GM18519 (cell line): ENCODE results near the gene CROCC.
"Not testable (repeated sequence)": the region's sequence is repeated elsewhere in the genome, so short reads cannot be mapped to it uniquely, and the experiment has no call there.

Experiments used
- ATAC-seq: cut with Tn5 transposase; IDR thresholded peaks from one replicate; pipeline ENCODE4 v1.9.1; 2021; ENCODE audit warnings: mild to moderate bottlenecking, moderate library complexity; ENCODE audit not compliant: unreplicated experiment, low FRiP score

The CROCC gene

DNA sequence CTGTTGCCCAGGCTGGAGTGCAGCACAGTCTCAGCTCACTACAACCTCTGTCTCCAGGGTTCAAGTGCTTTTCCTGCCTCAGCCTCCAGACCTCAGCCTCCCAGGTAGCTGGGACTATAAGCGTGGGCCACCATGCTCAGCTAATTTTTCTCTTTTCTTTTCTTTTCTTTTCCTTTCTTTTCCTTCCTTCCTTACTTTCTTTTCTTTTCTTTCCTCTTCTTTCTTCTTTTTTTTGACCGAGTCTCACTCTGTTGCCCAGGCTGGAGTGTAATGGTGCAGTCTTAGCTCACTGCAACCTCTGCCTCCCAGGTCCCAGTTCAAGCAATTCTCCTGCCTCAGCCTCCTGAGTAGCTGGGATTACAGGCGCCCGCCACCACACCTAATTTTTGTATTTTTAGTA lies 42.4 kb downstream of the CROCC start:
- ATAC-seq: not testable (repeated sequence)

DNA sequence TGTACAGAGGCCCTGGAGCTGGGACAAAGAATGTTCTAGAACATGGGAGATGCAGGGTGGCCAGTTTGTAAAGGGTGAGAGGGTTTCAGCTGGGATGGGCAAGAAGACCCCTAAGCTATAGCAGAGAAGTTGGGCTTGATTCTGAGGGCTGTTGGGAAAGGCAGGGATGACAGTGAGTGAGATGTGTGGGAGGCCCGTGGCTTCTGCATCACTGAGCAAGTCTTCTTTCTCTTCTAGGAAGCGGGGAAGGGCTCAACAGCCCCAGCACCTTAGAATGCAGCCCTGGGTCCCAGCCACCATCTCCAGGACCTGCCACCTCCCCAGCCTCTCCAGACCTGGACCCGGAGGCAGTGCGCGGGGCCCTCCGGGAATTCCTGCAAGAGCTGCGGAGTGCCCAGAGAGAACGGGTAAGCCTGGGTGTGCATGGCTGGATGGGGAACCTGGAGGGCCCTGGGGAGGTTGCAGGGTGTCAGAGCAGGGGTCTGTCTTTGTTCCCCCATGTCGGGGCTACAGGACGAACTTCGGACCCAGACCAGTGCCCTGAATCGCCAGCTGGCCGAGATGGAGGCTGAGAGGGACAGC lies 43.8 kb downstream of the CROCC start:
- ATAC-seq: no peak

DNA sequence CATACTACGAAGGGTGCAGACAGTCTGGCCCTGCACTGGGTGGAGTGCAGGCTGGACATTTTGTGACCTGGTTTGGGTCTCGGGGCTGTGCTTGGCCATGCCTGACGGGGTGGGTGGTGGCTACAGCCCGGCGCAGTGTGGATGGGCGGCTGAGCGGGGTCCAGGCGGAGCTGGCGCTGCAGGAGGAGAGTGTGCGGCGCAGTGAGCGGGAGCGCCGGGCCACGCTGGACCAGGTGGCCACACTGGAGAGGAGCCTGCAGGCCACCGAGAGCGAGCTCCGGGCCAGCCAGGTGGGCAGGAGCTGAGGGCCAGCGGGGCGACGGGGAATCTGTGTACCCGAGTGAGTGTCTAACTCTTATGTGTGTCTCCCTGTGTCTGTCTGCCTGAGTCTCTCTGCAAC lies 44.6 kb downstream of the CROCC start:
- ATAC-seq: no peak

DNA sequence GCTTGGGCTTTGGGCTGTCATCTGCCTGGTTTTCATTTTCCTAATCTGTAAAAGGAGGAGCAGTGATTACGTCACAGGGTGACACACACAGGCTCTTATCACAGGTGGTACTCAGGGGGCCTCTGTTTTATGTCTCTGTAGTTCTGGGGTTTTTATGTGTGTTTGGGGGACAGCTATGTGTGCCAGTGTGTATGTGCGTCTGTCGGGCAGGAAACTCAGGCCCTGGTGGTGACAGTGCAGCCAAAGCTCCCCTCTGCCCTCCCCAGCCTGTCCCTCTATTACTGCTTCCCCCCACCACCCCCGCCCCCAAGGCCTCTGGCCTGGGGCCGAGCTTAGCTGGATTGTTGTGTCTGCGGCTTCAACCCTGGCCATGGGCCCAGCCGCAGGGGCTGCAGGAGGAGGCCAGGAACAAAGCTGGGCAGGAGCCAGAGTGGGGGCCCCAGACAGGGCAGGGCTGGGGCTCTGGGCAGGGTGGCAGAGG lies 45.4 kb downstream of the CROCC start:
- no peak for ATAC-seq

DNA sequence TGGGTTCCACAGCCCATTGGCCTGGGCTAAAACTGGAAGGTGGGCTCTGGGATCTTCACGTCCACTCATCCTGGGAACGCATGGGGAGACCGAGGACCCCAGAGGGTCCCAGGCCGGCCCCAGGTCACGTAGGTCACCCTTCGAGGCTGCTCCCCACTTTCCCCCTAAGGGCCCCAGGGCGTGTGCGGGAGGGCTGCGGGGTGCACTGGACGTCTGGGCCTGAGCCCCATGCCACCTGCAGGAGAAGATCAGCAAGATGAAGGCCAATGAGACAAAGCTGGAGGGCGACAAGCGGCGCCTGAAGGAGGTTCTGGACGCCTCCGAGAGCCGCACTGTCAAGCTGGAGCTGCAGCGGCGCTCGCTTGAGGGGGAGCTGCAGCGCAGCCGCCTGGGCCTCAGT lies 46.2 kb downstream of the CROCC start:
- no peak for ATAC-seq

DNA sequence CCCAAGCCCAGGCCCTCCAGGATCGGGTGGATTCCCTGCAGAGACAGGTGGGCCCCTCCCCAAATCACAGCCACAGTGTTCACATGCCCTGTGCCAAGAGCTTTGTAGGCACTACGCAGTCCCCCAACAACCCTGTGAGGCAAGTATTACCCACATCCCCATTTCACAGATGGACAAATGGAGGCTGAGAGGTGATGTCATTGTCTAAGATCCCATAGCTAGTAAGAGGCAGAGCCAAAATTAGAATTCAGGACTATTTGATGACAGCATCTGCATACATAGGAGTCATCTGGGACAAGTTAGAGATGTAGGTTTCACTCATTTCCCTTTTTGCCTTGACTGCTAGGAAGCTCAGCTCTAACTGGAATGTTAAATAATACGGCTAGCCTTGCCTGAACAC lies 46.6 kb downstream of the CROCC start:
- no peak for ATAC-seq

DNA sequence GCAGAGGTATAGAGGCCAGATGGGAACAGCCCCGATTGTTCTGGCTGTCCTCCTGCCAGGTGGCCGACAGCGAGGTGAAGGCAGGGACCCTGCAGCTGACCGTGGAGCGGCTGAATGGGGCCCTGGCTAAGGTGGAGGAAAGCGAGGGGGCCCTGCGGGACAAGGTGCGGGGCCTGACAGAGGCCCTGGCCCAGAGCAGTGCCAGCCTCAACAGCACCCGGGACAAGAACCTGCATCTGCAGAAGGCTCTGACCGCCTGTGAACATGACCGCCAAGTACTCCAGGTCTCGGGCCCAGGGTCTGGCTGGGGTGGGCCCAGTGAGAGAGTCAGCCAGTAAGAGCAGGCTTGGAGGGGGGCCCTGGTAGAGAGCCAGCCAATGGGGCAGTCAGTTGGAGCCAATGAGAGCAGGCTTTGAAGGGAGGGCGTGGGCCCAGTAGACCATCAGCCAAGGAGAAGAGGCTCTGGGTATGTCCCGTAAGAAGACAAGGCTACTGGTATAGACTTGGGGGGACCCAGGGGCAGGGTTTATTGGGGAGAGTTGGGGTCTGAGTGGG lies 47.4 kb downstream of the CROCC start:
- no peak for ATAC-seq

DNA sequence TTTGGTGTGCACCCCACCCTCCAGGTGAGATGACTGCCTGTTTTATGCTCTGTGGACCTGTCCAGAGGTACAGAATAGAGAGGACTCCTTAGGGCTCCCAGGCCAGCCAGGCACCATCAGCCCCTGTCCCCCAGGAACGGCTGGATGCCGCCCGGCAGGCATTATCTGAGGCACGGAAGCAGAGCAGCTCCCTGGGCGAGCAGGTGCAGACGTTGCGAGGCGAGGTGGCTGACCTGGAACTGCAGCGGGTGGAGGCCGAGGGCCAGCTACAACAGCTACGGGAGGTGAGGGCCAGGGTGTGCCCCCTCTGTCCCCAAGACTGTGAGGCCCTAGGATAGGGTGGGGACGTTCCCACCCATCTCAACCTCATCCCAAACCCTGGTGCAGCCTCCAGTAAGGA lies 47.9 kb downstream of the CROCC start:
- ATAC-seq: no peak

DNA sequence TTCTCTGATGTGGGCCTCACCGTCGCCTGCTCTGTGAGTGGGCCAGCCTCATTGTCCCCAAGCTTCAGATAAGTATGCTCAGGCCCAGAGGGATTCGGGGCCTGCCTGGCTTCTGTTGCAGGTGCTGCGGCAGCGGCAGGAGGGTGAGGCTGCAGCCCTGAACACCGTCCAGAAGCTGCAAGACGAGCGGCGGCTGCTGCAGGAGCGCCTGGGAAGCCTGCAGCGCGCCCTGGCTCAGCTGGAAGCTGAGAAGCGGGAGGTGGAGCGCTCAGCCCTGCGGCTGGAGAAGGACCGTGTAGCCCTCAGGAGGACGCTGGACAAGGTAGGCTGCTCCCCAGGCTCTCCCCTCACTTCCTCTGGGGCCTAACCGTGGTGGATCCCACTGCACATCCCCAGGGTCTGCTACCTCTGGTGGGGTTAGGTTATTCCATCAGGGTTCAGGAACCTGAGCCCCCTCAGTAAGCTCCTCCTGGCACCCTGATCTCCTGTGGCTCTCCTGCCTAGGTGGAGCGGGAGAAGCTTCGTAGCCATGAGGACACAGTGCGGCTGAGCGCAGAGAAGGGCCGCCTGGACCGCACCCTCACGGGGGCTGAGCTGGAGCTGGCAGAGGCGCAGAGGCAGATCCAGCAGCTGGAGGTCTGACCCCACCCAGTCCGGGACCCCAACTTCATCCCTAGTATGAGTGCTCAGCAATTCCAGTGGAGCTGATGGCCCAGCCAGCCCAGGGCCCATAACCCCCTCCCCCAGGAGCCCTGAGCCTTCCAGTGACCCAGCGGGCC lies 48.6 kb downstream of the CROCC start:
- ATAC-seq: no peak

DNA sequence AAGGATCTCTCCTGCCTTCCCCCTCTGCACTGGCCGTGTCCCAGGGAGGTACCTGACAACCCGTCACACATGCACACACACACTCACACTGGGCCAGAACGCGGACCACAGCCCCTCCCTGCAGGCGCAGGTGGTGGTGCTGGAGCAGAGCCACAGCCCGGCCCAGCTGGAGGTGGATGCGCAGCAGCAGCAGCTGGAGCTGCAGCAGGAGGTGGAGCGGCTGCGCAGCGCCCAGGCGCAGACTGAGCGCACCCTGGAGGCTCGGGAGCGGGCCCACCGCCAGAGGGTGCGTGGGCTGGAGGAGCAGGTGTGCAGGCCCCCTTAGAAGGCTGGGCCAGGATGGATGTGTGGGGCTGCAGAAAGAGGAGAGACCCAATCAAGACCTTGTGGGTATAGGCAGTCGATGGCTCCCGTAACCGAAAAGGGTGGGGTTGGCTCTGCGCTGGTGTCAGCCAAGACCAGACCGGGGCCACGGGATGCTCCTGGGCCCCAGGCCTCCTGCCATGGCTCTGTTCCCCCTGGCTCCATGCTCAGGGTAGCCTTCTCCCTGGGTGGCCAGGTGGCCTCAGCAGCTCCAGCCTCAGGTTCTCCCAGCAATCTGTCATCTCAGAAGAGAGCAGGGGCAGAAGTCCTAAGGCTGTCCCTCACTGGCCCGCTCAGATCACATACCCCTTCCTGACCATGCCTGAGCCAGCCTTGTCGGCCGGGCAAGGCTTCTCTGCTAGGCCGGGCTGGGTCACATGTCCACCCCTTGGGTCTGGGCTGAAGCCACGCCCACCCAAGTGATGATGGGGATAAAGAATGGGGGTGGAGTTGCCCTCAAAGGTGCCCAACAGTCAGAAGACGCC lies 49.8 kb downstream of the CROCC start:
- no peak for ATAC-seq

DNA sequence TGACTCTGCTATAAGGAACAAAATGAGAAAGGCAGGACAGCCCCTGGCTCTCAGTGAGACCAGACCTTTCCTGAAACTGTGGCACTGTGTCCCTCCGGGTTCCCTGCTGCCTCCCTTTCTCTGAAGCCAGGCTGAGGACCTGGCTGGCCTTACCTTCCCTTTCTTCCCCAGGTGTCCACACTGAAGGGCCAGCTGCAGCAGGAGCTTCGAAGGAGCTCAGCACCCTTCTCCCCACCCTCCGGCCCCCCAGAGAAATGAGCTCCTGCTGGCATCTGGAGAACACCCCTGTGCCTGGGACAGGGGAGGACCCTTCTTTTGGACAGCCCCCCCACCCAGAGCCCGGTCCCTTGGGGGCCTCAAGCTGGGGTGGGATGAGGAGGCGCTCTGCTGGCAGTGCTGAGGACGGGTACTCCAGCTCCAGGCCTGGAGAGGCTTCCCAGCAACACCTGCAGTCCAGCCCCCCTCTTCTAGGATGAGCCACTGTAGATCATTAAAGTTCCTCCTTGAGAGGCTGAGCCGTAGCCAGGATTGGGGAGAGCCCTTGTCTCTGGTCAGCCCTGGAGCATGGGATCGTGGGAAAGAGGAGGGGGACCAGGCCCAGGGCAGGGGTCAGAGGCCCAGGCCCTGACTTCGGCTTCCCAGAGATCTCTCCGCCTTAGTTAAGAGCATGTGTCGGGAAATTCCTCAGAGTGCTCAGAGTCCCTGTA lies 50.6 kb downstream of the CROCC start:
- no peak for ATAC-seq

DNA sequence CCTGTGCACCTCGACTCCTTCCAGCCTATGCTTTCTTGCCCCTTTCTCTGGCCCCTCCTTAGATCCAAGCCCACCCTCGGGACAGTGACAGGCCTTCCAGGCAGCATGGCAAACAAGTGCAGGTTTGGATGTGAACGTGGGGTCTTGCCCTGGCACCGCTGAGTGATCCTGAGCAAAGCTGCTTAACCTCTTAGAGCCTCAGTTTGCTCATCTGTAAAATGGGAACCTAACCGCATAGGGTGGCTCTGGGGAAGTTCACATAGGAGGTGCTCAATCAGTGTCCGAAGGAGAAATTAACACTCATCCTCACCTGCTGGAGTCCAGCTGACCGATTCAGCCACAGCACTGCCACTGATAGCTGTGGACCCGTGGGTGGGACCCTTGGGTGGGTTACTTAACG lies 51.5 kb downstream of the CROCC start:
- no peak for ATAC-seq

DNA sequence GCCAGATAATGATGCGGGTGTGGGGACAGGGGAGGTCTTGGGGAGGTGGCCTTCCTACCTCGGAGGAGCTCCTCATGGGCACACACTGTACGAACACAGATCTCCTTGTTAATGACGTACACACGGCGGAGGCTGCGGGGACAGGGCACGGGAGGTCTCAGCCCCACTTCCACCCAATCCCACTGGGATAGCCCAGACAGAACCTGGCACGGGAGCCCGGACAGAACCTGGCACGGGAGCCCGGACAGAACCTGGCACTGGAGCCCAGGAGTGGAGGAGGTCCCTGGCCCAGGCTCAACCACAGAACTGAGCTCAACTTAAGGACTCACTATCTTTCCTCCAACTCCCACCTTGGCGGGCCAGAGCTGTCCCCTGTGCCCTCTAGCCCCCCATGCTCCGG lies 53.5 kb downstream of the CROCC start:
- no peak for ATAC-seq

DNA sequence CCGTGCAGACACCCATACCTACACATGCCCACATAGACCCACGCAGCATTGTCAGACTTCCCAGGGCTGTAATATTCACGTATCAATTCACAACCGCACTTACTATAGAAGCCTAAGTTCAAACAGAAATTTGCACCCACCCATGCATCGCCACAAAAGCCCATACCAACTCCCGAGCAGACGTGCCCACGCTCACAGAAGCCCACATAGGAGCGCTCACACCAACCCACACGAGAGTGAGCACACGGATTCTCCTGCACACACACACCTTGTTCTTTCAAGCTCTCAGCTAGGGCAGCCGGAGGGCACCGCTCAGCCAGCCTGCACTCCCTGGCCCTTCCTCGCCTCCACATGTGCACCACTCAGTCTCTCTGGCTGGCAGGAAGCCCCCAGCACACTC lies 54.1 kb downstream of the CROCC start:
- no peak for ATAC-seq

DNA sequence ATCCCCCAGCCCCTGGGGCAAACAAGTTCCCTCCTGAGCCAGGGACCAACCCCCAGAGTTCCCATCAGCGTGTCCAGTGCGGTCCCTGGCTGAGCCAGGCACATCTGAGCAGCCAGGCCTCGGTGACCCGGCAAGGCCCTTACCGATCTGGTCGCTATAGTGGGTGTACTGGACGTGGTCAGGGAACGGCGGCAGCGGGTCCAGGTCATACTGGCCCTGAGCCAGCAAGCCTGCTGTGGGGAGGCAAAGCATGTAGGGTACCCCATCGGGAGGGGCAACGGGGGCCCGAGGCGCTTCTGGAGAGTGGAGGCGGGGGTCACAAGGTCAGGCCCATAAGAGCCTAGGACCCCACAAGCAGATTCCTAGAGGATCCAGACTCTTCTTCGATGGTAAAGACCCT lies 55.2 kb downstream of the CROCC start:
- no peak for ATAC-seq

DNA sequence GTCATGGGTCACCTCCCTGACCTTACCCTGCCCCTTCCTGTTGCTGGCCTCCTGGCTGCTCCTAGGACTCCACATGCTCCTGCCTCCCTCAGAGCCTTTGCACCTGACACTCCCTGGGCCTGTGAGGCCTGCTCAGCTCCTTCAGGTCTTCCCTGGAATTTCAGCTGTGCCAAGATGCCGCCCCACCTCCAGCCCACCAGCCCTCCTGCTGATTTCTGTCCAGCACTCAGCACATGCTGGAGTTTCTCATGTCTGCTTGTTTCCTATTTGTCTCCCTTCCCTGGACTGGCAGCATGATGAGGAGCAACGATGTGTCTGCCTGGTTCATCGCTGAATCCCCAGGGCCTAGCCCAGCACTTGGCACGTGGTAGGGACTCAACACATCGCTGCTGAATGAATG lies 55.6 kb downstream of the CROCC start:
- ATAC-seq: no peak

DNA sequence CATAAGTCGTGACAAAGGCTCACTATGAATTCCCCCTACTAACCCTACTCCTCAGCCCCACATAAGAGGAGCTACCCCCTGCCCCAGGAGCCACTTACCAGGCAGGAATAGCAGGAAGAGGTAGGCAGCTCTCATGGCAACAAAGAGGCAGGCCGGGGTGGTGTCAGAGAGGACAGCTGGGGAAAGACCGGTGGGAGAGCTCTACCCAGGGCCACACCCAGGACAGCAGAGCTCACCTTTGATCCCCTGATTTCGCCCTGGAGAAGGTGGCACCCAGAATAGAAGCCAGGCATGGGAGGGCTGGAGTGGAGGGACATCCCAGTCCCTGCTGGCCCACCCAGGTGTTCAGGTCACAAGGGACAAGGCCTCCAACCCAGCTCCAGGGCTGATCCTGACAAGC lies 56.4 kb downstream of the CROCC start:
- no peak for ATAC-seq

DNA sequence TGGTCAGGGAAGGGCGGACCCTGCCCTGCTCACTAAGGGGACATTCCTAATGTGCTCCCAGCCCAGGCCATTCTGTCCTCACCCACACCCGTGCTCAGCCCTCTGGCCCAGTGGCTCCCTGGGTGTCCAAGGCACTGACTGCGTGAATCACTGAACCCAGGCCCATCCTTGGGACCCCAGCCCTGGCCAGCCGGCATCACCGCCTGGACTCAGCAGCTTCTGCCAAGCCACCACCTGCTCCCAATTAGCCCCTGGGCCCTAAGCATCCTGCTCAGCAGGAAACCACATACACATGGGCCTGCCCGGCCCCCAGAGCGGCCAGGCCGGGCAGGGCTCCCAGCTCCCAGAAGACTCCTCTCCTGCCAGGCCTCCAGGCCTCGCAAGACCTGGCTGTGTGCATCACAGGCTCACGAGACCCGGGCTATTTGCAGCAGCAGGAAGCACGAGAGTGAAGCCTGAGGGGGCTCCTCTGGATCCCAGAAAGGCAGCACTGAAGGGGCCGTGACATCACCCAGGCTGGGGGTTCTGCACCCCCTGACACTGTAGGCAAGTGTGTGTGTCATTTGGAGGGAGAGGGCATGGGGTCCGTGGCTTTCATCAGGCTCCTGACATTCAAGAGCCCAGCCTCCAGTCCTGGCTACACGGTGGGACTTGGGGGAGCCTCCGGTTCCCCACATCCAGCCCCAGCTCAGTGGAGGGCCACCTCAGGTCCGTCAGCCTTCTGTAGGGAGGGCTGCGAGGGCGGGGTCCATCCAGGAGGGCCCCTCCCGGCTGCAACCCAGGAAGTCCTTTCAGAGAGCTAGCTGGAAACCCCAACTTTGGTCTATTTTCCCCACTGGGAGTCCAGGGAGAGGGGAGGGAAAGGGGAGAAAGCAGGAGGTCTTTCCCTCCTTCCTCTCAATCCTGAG lies 57.1 kb downstream of the CROCC start:
- ATAC-seq: no peak

DNA sequence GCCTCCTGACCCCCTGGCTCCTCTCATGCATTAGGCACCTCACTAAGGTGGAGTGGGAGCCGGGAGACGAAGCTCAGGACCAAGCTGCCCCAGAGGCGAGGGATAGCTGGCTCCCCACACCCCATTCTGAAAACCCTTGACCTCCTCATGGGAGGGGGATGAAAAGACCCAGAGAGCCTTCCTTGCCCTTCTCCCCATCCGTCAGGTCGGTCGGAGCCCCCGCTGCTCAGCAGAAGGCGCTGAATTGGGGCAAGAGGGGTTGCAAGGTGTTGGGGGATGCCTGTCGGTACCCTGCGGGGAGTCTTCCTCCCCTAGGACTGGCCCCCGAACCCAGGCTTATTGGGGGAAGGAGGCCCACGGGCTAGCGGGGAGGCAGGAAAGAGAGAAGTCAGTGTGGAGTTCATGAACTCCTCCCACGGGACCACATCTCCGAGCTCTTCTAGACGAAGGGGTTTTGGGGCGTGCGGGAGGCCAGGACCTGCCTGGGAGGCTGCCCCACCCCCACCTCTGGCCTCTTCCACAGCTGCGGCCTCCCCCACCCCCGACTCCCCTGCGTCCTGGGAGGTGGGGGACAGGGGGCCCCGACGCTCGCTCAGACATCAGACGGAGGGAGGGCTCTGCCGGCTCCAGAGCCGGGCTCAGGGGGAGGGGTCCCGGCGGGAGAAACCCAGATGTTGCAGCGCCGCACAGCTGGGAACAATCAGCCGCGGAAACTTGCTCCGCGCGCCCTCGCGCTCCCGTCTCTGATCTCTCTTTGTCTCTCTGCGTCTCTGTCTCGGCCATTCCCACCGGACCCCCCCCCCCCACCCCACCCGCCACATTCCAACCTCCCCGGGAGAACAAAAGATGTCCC lies 58.0 kb downstream of the CROCC start:
- ATAC-seq: no peak
